Fibroblast of gingiva (primary cell): Measurements from ENCODE around the gene FHOD1.

Experiments used
- DNase-seq: peaks from one replicate; pipeline ENCODE4 v3.0.0-alpha.2; 2011; ENCODE audit warnings: low read depth

Gene FHOD1

DNA sequence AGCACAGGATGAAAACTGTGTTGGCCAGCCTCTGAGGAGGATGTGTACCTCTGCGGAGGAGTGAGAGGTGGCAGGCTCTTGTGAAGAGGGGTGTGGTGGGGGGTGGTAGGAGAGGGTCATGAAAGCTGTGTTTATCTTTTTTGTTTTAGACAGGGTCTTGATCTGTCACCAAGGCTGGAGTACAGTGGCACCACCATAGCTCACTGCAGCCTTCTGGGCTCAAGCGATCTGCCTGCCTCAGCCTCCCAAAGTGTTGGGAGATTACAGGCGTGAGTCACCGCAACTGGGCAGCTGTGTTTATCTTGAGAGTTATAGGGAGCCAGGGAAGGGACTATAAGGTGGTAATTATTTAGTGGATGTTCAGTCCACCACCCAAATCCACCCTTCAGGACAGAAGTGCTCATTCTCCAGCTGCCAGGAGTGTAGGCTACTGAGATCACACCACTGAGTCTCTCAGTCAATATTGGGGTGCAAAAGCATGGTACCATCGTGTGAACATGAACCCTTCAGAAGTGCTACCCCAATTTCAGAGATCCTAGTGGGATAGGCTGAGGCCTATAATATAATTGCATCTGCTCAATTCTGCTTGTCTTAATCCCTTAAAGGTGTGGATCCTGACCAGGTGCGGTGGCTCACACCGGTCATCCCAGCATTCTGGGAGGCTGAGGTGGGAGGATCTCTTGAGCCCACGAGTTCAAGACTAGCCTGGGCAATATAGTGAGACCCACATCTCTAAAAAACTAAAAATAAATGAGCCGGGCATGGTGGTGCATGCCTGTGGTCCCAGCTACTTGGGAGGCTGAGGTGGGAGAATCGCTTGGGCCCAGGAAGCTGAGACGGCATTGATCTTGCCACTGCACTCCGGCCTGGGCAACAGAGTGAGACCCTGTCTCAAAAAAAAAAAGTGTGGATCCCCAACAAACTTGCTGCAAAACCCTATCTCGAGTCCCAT, 56.6 kb downstream of the FHOD1 start:
- no peak for DNase-seq

DNA sequence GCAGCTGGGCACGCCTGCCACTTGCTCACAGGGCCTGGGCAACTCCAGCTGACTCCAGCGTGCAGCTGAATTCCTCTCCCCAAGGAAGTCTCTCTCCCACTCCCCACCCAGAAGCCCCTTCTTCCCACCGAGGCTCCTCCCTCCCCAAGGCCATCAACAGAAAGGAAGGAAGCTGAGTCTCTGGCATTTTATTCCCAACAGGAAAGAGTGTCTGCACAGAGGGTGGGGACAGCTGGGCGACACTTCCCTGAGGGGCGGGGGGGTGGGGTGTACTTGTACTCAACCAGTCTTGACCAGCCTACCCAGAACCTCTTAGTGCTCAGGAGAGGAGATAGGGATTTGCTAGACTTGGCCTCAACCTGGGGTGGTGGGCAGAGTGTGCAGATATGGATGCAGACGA, 57.2 kb downstream of the FHOD1 start, which contains the start of gene EXOC3L1:
Gene EXOC3L1 (minus strand): TSS at position 96 of the 400 bp plus-strand sequence. CDS start 460 bp downstream, outside the sequence.
- DNase-seq = no peak

DNA sequence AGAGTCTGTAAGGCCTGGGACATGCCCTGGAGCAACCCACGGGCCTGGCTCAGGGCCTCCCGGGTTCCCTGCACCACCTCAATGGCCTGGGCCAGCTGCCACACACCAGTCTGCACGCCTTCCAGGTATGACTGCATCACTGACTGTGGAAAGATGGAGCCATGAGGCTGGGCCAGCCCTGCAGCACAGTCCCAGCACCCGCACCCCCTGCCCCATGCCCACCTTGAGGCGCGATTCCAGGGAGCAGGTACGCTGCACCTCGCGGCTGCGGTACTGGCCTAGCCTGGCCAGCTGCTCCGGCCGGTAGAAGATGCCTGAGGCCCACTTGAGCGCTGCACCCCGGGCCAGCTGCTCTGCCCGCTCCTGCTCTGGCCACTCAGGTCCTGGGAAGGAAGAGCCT, 58.5 kb downstream of the FHOD1 start:
- no peak for DNase-seq

DNA sequence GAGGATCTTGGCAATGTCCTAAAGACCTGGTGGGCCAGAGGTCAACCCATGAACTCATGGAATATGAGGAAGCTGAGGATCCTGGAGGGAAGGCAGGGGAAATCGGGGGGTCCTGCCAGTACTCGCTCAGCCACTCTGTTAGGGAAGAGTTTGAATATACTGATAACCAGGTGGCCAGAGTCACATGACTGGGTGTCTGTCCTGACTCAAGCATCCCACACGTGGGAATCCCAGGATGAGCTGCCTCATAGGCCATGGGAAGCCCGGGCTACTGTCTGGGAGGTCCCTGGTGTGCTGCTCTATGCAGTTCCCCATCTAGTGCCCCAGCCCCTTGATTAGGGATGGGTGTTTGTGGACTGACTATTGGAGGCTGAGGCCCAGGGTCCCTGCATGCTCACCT, 59.0 kb downstream of the FHOD1 start:
- no peak for DNase-seq

DNA sequence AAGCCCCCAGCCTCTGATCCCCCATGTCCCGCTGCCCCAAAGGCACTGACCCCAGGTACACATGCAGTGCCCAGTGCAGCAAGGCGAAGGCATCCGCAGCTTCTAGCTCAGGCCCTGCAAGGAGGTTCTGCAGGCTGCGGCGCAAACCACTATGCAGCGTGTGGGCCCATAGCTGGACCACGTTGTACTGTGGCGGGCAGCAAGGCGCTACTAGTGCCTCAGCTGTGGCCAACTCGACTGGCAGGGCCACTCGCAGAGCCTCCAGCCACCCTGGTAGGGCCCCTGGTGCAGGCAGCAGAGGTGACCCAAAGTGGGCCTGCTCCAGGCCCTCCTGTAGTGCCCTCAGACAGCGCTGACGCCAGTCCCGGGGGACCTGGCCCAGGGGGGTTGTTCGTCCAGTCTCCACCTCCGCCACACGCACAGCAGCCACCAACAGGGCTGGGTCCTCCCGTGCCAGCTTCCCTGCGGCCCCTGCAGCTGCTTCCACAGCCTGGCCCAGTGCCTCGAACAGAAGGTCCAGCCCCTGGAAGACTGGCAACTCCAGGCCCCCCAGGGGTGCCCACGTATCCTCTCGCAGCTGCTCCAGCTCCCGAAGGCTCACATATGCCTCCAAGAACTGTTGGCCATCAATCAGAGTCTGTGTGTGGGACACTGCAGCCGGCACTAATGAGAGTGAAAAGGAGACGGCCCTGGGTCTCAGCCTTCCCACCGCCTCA, 59.9 kb downstream of the FHOD1 start:
- no peak for DNase-seq

DNA sequence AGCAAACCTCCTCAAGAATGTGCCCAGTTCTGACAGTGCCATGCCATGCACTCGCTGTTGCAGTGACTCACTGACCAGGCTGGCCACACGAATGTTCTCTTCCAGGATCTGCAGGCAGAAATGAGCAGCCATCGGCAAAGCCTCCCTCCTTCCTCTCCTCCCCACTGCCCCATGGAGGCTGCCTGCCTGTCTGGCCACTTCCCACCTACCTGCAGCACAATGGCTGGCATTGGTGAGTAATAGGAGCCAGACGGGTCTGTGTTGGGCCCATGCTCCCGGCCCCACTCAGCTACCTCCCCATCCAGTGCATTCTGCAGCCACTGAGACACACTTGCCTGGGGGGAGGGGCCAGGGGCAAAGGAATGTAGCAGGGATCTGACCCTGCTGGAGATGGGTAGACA, 60.7 kb downstream of the FHOD1 start:
- no peak for DNase-seq

DNA sequence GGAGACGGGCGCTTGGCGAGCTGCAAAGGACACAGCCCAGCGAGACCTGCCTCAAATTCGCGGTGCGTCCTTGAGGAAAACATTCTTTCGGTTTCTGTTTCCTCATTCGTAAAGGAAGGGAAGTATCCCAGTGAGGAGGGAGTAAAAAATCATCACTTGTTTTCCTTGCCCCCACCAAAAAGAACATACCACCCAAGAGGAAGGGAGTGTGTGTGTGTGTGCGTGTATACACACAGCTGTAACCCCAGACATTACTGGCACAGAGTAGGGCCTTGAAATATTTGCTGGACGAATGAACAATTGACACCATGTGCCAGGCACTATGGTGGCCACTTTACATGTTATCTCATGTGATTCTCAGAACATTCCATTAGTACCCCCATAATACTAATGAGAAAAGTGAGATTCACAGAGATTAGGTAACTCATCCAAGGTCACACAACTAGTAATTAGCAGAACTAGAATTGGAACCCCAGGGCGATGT, 61.6 kb downstream of the FHOD1 start:
- no peak for DNase-seq

DNA sequence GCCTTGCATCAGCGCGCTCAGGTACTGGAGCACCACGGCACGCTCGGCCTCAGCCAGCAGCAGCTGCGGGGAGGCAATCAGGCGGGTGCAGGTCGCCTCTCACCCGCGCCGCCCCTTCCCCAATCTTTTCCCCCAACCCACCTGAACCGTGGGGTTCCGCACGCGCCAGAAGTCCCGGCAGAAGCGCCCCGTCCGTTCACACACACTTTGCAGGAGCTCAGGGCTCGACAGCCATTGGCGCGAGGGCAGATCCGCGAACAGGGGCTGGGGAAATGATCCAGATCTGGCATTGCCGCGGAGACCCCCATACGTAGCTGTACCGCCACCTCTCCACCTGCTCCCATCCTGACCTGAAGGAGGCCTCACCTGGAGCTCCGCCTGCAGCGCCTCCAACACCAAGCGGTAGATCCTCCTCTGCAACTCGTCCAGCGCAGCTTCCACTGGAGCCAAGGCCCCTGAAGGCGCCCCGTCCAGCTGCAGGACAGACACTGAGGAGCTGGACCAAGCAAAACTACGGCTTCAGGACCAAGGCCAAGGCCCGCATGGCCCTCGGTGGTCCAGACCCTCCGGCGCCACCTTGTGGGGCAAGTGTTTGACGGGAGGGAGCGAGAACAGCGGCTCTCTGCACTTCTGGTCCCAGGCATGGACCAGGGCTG, 62.2 kb downstream of the FHOD1 start:
- DNase-seq = peak; percentile 85

DNA sequence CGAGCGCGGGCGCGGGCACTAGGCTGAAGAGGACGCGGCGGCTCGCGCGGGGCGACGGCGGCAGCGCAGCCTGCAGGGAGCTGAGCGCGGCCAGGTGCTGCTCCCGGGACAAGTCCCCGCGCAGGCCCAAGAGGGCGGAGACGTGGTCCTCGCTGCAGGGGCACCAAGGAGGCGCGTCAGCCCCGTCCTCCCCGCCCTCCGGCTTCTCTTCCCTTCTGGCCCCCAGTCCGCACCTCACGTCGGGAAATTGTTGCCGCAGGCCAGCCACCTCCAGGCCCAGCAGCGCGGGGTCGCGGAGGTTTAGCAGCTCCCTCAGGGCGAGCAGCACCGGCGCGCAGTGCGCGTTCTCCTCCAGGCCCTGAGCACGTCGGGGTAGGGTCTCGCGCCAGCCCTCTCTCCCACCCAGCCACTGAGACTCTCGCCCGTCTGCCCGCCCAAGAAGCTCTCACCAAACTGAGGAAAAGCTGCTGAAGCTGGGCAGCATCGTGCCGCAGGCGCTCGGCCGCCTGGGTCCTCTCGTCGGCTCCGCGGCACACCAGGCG, 62.8 kb downstream of the FHOD1 start:
- no peak for DNase-seq

DNA sequence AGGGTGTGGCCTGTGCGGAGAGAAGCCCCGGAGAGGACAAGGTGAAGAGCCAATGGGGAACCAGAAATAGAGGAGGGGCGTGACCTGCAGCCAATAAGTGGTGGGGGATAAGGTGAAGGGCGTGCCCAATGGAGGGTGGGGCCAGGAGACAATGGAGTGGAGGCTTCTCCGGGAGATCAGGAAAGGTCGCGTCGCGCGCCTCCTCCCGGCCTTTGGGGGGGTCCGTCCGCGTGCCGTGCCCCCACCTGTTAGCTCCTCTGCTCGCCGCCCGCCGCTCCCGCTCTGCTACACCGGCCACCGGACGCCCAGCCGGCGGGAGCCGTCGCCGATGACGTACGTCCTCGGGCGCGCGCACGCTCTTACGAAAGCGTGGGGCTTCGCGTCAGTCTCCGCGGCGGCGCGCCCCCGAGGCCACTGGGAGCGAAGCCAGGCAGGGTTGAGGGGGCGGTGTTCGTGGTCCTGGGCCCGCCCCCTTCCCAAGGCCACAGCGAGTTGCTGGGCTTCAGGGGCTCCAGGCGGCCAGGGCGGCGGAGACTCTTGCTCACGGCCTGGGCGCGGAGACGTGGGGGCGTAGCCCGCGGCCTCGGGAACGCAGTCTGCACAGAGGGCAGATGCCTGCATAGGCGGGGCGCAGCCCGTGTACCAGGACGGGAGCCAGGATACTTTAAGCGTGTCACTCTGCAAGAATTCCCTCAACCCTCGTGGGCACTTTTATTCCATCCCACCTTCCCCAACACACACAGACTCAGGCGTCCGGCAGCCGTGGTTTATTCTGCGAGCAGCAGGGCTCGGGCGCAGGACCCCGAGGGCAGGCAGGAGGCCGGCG, 63.4 kb downstream of the FHOD1 start, which contains the start of gene MATCAP1:
Gene MATCAP1 (minus strand): TSS at position 337 of the 826 bp plus-strand sequence. CDS start 3,353 bp downstream, outside the sequence.
- DNase-seq = peak; percentile 97

DNA sequence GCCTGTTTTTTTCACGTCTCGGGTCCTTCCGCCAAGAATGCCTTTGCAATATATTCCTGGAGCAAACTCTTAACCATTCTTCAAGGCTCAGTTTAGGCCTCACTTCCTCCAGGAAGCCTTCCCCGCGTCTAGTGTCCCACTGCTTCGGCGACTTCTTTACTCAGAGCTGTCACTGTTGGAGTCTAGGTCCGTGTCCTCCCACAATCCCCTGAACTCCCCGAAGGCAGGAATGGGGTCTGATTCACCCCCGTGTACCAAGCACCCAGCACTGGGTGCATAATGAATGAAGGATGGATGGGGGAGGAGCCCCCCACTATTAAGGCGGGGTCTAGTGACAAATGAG, 64.0 kb downstream of the FHOD1 start:
- no peak for DNase-seq

DNA sequence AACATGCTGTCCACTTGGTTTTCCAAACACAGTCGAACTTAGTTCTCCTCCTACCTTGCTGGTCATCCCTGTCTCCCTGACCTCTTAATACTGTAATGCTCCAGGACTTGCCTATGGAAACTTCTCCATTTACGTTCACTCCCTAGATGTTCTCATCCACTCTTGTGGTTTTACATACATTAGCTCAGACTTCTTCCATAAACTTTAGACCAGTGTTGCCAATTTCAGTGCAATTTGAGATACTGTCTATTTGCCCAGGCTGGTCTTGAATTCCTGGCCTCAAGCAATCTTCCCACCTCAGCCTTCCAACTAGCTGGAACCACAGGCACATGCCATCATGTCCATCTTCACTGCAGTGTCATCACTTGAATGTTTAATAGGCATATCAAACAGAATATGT, 65.0 kb downstream of the FHOD1 start:
- DNase-seq = no peak

DNA sequence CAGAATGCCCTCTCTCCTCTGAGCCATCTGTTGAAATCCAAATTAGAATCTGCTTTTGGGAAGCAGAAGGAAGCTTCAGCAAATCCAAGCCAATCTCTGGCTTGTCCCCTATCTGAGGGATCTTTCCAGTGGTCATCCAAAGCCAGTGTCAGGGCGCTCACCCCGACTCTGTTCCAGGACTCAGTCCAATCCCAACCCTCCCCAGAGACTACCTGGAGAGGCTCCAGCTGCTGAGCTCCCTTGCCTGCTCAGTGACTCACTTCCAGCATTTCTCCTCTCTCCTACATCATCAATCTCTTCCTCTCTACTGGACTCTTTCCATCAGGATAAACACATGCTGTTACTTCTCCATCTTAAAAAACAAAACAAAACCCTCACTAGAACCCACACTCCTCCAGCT, 65.9 kb downstream of the FHOD1 start:
- peak; percentile 84 for DNase-seq

DNA sequence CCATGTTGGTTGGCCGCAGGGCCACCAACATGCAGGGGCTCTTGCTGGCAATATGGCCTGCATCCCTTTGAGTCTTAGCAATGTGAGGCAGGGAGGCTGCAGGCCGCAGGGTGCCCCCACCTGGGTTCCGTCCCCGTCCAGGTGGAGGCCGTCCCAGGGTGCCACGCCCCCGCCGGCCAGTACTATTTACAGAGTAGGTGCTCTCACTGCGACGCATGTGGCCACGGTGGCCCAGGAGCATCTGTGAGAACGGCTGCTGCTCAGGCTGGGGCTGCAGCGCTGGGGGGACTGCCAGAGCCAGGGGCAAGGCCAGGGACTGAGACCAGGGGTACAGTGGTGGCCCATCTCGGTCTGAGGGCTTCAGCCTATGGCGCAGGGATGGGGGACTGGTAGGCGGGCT, 67.1 kb downstream of the FHOD1 start:
- DNase-seq = no peak

DNA sequence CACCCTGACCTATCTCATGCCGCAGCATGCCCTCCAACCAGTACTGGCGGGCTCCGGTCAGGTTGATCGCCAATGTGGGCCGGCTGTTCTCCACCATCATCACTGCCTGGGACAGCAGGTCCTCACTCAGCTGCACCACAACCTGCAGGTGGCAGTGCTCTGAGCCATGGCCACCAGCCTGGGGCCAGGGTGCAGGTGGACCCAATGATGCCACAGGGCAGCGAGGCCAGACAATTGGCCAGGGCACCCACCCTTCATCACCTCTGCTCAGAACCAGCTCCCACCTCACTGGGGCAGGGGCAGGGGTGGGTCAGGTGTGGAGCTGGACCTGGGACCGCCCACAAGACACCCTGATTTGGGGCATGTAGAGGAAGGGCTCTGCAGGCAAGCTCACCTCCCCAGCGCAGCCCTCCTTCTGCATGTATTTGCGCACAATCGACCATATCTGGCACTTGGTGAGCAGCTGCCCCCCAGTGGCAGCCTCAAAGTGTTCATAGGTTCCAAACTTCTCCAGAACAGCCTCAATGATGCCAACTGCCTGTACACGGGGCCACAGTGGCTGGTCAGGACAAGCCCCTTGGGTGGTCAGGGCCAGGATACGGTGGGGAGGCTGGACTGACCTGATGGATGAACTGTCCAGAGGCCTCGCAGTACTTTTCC, 67.7 kb downstream of the FHOD1 start:
- no peak for DNase-seq
